Endothelial cell of umbilical vein (primary cell): Measurements from ENCODE around the gene VSTM4.
A peak's percentile ranks its signal among the peaks of the same experiment; 100 is the strongest.

Experiments
- EZH2 ChIP-seq: IDR thresholded peaks from 2 replicates; pipeline ENCODE4 v1.6.1; 2012; ENCODE audit warnings: borderline replicate concordance, low read depth, mild to moderate bottlenecking, moderate library complexity, low read length, inconsistent platforms; ENCODE audit not compliant: severe bottlenecking
- FOS ChIP-seq: IDR thresholded peaks from 2 replicates; pipeline ENCODE4 v1.6.1; 2011; ENCODE audit warnings: mild to moderate bottlenecking, low read length, moderate library complexity, borderline replicate concordance; ENCODE audit not compliant: insufficient read depth
- JUN ChIP-seq: IDR thresholded peaks from 2 replicates; pipeline ENCODE4 v1.6.1; 2011; ENCODE audit warnings: borderline replicate concordance, low read depth; ENCODE audit not compliant: insufficient read length, insufficient read depth
- POLR2A ChIP-seq: IDR thresholded peaks from 2 replicates; pipeline ENCODE4 v1.6.1; 2012; ENCODE audit warnings: low read depth, mild to moderate bottlenecking, control low read depth, low read length
- POLR2AphosphoS5 ChIP-seq: IDR thresholded peaks from 2 replicates; pipeline ENCODE4 v1.6.1; 2012; ENCODE audit warnings: low read depth, mild to moderate bottlenecking, control low read depth, low read length, moderate library complexity; ENCODE audit not compliant: insufficient read depth
- TF ChIP-seq, protein P1 (sequence below), 2 donors: IDR thresholded peaks; 1 replicate in 1 of 2; 2 replicates in 1 of 2; pipeline ENCODE4 v1.5.1; 2011; ENCODE audit warnings: low read length in 2 of 2, mild to moderate bottlenecking in 2 of 2, moderate library complexity in 2 of 2, control low read depth in 1 of 2, inconsistent platforms in 1 of 2, low read depth in 1 of 2; ENCODE audit not compliant: insufficient read depth in 1 of 2; ENCODE audit errors: extremely low read depth in 1 of 2
- TF ChIP-seq, protein P2 (sequence below): IDR thresholded peaks from 2 replicates; pipeline ENCODE4 v1.6.1; 2011; ENCODE audit not compliant: insufficient read depth, insufficient read length

DNA sequence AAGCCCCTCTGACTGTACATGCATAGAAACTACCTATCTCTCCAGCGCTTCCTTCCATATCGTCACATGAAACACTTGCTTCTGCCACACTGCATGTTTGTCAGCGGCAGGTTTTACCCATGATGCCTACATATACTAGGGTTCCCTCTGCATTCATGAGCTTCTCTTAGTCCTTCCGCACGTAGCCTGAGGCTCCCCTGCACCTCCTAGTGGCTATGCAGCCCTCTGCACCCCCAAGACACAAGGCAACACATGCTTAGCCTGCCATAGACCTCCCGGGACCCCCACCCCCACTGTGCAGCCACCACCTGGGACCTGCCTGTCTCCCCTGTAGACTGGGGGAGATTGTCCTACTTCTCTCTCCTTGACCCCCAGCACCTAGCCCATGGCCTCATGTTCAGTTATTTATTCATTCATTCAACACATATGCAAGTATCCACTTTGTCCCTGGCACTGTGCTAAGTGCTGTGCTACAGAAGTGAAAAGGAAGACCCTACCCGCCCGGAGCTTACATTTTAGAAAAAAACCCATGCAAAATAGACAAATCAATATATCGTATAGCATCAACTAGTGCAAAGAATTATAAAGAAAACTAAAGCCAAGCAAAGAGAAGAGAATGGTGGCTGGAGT, 49.4 kb upstream of the VSTM4 start:
- TF ChIP-seq, protein P1, sequence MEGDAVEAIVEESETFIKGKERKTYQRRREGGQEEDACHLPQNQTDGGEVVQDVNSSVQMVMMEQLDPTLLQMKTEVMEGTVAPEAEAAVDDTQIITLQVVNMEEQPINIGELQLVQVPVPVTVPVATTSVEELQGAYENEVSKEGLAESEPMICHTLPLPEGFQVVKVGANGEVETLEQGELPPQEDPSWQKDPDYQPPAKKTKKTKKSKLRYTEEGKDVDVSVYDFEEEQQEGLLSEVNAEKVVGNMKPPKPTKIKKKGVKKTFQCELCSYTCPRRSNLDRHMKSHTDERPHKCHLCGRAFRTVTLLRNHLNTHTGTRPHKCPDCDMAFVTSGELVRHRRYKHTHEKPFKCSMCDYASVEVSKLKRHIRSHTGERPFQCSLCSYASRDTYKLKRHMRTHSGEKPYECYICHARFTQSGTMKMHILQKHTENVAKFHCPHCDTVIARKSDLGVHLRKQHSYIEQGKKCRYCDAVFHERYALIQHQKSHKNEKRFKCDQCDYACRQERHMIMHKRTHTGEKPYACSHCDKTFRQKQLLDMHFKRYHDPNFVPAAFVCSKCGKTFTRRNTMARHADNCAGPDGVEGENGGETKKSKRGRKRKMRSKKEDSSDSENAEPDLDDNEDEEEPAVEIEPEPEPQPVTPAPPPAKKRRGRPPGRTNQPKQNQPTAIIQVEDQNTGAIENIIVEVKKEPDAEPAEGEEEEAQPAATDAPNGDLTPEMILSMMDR (IDR thresholded peaks at IDR 0.05; ENCODE audit: extremely low read depth in 1 of 2, insufficient read depth in 1 of 2, low read depth in 1 of 2, low read length in 2 of 2), result peak; percentile 52 to 81
- TF ChIP-seq POLR2AphosphoS5 (no peak), FOS (no peak), POLR2A (no peak), JUN (no peak), EZH2 (no peak)
- TF ChIP-seq, protein P2, sequence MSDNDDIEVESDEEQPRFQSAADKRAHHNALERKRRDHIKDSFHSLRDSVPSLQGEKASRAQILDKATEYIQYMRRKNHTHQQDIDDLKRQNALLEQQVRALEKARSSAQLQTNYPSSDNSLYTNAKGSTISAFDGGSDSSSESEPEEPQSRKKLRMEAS, result no peak
